G401 (cell line): ENCODE results near the gene PRDX1. TPM values are rescaled to one million over a fixed set of nuclear protein-coding genes. Genes with fewer than 3 reads are reported as not detected.
"Not testable (repeated sequence)": the region's sequence is repeated elsewhere in the genome, so short reads cannot be mapped to it uniquely, and the experiment has no call there.

Source experiments
- DNase-seq: peaks from one replicate; pipeline ENCODE4 v3.0.0-alpha.2; 2015; ENCODE audit warnings: low spot score
- in situ Hi-C: cut with HindIII; loops from 2 replicates; pipeline ENCODE4 v1.10.0; 2016; ENCODE audit warnings: low sequenced_read_pairs, mixed read lengths
- total RNA-seq: library from RNA; depleted of rRNA; stranded (reverse); fragments of >200 nt; shearing (Covaris generic); gene quantifications from 2 replicates; pipeline ENCODE4 v1.2.3, GENCODE V29; 2014

The PRDX1 gene
- total RNA-seq, 1 experiment from 2014 or later, result 1,347 TPM

GRCh38 chr1:45510036-45510971 is 11.4 kb downstream of the PRDX1 start:
- DNase-seq, result no peak
- in situ Hi-C loops, result loop anchor here (25.0 kb wide), 1 partner anchor 148 kb away; no protein-coding TSS in a partner anchor

GRCh38 chr1:45508295-45509151 is 13.2 kb downstream of the PRDX1 start:
- DNase-seq, result peak; percentile 29
- in situ Hi-C loops, result loop anchor here (25.0 kb wide), 1 partner anchor 146 kb away; no protein-coding TSS in a partner anchor

- in situ Hi-C loops, result loop anchor here (25.0 kb wide), 1 partner anchor 146 kb away; no protein-coding TSS in a partner anchor
These were observed 13.8 kb downstream of the PRDX1 start for GRCh38 chr1:45507893-45508292.

GRCh38 chr1:45507195-45507594 is 14.5 kb downstream of the PRDX1 start:
- in situ Hi-C loops, result loop anchor here (25.0 kb wide), 1 partner anchor 145 kb away; no protein-coding TSS in a partner anchor
- no peak for DNase-seq

More at GRCh38 chr1:45507893-45508292, 13.8 kb downstream of the PRDX1 start:
- no peak for DNase-seq

GRCh38 chr1:45503462-45504360 is 18.0 kb downstream of the PRDX1 start:
- in situ Hi-C loops, result loop anchor here (25.0 kb wide), 1 partner anchor 141 kb away; no protein-coding TSS in a partner anchor
- DNase-seq, result no peak

- in situ Hi-C loops, result loop anchor here (25.0 kb wide), 1 partner anchor 139 kb away; no protein-coding TSS in a partner anchor
- DNase-seq, result no peak
These were observed 20.2 kb downstream of the PRDX1 start for GRCh38 chr1:45501505-45501859.

- in situ Hi-C loops, result no loop called here
These were observed 22.3 kb downstream of the PRDX1 start for GRCh38 chr1:45499415-45499769.

GRCh38 chr1:45498279-45498678 is 23.4 kb downstream of the PRDX1 start:
- in situ Hi-C loops, result no loop called here

More at GRCh38 chr1:45499415-45499769, 22.3 kb downstream of the PRDX1 start:
- no peak for DNase-seq

GRCh38 chr1:45493116-45493697 is 28.5 kb downstream of the PRDX1 start:
- in situ Hi-C loops, result no loop called here
- DNase-seq, result peak; percentile 77

More at GRCh38 chr1:45498279-45498678, 23.4 kb downstream of the PRDX1 start:
- no peak for DNase-seq

GRCh38 chr1:45492691-45493090 is 29.0 kb downstream of the PRDX1 start:
- in situ Hi-C loops, result no loop called here
- DNase-seq, result no peak

- DNase-seq, result no peak
- in situ Hi-C loops, result no loop called here
These were observed 30.0 kb downstream of the PRDX1 start for GRCh38 chr1:45491487-45492260.

GRCh38 chr1:45490626-45491486 is 30.8 kb downstream of the PRDX1 start, which contains the start of gene TESK2:
Gene TESK2, minus strand, starts transcription at chr1:45491163. Its CDS starts 33,378 bp downstream, at chr1:45457785.
- in situ Hi-C loops, result no loop called here
- DNase-seq, result peak; percentile 100

- in situ Hi-C loops, result no loop called here
- peak; percentile 50 for DNase-seq
These were observed 31.5 kb downstream of the PRDX1 start for GRCh38 chr1:45490121-45490625.

- in situ Hi-C loops, result not testable (repeated sequence)
These were observed 32.3 kb downstream of the PRDX1 start for GRCh38 chr1:45489379-45489778.

GRCh38 chr1:45488666-45489377 is 32.9 kb downstream of the PRDX1 start:
- DNase-seq, result no peak
- in situ Hi-C loops, result no loop called here

More at GRCh38 chr1:45489379-45489778, 32.3 kb downstream of the PRDX1 start:
- DNase-seq, result not testable (repeated sequence)

GRCh38 chr1:45485949-45486348 is 35.7 kb downstream of the PRDX1 start:
- in situ Hi-C loops, result no loop called here
- DNase-seq, result no peak
